ENCODE measurements around the gene LEMD2. TPM values are rescaled to one million over a fixed set of nuclear protein-coding genes. Genes with fewer than 3 reads are reported as not detected.

The LEMD2 gene
- polyA plus RNA-seq, 1 donor, result 74.2 TPM

- no peak for DNase-seq
Observed at GRCh38 chr6:33797626-33798342, 8.9 kb upstream of the LEMD2 start.

DNA sequence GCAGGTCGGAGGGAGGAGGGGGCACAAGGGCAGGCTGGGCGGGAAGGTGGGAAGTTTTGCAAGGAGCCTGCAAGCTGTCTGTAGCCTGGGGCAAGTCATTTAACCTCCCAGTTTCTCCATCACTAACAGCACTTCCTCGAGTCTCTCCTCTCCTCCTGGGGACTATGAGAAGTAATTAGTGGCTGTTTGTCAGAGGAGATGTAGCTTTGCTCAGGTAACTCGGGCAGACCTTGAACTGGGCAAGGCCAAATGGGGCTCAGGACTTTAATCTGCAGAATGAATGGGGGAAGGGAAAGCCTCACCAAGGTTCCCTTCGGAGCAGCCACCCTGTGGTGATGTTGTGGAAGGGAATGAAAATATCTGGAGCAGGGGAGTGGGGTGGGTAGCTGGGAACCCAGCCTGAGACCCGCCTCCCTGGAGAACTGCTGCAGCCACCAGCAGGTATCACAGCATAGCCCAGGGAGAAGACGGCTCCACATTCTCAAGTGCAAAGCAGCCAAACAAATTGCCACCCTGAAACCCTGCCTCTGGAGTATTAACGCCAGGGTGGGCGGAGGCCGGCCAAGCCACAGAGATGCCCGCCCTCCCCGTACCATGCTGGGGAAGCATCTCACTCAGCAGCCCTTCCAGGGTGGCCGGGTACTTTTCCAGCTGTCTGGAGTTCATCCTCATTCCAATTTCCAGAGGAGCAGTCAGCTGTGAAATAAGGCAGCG, 6.1 kb upstream of the LEMD2 start:
- no peak for DNase-seq

DNA sequence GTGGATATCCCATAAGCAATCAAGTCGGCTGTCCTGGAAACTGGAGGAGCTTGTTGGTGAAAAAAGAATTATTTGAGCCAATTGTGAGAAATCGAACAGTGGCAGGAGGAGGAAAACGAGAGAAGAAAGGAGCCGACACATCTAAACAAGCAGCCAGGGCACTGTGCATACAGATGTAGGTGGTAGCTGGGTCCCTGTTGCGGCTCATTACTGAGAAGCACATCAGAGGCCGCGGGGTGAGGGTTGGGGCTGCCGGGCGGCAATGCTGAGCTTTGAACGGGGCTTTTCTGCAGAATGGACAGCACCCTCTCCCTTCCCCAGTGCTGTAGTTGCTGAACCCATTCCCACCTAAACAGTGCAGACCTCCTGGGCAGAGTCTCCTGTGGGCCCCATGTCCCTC, 4.1 kb upstream of the LEMD2 start:
- DNase-seq, result no peak

DNA sequence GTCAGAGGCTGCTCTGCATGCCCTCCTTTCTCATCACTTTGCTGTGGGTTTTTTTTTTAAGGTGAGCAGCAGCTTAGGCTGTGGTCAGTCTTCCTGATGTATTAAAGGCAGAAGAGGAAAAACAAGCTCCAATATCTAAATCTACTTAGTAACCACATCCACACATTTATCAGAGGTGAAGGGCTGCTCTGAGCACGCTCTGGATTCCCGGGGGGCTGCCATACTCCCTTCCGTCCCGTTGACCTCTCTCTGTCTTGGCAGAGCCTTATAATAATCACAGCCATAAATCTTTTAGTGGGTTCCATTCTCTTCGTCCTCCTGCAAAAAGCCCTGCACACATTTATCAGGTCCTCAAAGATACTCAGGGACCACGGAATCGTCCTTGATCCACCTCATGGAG, 2.7 kb upstream of the LEMD2 start:
- no peak for DNase-seq

DNA sequence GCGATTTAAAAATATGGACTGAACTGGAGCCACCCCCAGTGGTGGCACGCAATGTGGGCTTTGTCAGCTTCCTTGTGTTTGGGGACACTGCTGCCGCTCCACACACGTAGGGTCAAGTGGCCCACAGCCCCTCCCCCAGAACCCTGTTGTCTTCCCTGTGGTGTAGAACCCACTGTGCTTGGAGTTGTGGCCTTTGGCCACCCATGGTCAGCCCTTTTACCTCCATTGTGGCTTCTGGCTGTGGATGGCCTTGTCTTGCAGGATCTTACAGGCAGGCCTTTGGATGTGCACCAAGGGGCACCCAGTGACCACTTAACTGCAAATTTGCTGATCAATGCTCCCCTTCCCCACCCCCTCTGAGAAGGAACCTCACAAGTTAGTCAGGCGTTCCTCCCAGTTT, 2.0 kb upstream of the LEMD2 start:
- no peak for DNase-seq

DNA sequence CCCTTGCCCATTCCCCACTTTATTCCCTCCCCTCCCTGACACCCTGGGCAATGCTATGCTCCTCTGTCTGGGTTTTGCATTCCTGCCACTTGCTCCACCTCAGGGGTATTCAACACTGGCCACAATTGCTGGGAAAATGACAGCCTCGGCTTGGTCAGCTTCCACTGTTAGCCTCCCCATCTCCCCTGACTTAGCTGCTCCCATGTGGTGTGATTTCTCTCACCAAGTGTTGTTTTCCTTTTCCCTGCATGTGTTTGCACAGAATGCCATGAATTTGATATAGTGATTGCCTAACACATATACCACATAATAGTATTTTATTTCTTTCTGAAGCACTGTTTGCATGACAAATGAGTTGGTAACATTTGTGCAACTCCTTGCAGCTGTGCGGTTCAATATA, 1.4 kb upstream of the LEMD2 start:
- DNase-seq, result no peak

GRCh38 chr6:33789550-33789895, 593 bp upstream of the LEMD2 start:
- DNase-seq, result no peak

GRCh38 chr6:33787954-33788693, 806 bp downstream of the LEMD2 start:
- DNase-seq, result peak; percentile 63

GRCh38 chr6:33787346-33787953, 1.5 kb downstream of the LEMD2 start:
- no peak for DNase-seq

DNA sequence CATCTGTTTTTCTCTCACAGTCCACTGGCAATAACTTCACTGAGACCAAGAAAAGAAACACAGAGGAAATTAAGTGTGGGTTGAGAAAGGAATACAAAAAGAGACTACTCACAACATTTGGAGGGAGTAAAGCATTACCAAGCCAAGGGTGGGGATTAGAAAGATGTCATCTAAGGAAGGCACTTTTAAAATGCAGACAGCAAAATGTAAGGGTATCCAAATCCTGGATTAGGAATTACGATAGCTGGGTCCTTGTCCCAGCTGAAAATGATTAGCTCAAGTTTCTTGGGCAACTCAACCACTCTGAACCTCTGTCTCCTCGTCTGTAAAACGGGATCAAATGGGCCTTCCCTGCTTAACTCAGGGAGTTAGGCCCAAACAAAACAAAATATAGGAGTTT, 2.2 kb downstream of the LEMD2 start:
- no peak for DNase-seq

DNA sequence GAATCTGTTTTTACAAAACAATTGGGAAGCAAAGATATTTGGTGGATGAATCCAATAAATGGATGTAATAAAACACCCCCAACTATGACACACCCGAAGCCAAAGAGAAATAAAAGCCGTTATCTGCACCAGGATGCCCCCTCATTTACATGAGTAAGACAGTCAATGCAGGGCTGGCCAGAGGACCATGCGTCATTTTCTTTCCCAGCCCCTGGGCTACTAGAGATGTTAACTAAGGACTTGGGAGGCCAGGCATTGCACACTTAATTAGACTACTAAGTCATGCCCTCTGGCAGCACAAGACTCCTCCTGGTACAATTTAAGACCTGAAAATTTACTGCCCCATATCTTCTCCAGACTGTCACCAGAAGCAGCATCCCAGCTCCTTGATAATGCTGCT, 3.2 kb downstream of the LEMD2 start:
- DNase-seq, result no peak

DNA sequence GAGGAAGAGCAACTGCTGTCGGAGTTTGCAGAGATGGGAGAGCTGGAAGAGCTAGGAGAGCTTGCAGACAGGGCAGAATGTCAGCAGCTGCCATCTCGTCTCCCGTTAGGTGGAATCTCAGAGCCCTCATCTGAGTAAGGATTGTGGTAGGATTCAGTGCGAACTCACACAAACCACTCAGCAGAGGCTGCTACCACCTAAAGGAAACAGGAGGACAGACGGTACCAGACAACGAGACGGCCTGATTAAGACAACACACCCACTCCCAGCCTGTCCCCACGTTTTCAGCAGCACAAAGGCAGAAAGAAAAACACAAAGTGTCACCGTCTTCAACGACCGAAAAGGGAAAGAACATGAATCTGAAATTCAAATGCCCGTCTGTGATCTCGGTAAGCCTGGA, 4.1 kb downstream of the LEMD2 start:
- no peak for DNase-seq

DNA sequence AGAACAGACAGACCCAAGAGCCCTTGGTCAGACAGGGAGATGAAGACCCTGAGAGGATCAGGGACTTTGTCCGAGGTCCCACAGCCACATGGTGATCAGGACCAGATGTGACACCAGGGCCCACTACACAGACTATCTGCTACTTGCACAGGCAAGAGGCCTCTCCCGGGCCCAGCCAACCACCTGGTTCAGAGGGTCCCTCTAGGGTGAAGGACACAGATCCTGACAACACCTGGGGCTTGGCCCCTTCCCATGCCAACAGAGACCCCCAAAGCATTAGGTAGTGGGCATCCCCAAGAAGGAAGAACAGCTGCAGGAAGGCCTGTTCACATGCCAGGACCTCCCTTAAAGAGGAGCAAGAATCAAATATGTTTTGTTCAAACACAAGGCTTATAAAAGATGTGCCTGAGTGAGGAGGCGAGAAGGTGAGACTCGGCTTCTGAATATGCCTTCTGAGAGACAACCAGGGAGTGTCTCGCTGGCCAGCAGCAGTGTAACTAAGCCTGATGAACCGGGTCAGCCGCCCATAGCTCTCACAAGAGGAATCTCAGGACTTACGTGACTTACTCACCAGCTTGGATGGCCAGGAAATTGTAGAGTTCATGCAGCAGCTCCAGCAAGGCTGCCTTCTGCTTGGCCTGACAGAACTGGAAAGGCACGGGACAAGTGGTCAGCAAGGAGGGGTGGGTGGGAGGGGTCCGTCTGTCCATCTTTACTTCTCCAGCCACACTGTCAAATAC, 5.0 kb downstream of the LEMD2 start:
- no peak for DNase-seq

- DNase-seq, result no peak
Observed at GRCh38 chr6:33782561-33782960, 6.4 kb downstream of the LEMD2 start.

GRCh38 chr6:33781131-33781975, 7.6 kb downstream of the LEMD2 start:
- no peak for DNase-seq

DNA sequence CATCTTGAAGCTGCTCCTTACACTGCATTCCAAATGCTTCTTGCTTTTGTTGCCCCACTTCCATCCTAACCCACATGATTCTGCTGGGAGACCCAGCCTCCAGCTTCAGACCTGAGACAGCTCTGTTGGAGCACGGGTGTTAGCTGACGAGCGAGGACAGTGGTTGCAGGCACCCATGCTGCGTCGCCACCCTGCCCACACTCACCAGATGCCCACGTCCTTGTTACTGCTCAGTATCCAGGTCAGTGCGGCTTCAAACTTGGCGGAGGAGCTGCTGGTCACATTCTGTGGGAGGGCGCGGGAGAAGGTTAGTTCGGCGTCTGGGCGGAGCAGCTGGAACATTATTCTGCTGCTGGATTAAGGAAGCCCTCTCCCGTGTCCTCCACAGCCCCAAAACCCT, 9.0 kb downstream of the LEMD2 start:
- DNase-seq, result no peak

DNA sequence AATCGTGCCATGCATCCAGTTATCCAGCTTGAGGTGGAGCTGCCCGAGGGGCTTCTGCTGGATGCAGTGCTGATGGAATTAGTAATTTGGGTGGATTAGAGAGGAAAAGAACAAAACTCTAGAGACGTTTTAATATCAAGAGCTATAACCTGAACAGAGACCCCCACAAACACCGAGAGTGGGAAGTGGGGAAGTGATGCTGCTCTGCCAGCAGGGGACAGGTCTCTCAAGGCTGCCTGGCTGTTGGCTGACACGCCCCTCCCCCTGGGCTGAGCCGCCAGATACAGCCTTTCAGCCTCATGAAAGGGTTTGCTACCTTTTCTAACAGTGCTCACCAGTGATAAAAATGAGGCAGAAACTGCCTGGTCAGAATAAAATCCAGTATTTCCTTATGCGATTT, 9.6 kb downstream of the LEMD2 start:
- no peak for DNase-seq

- no peak for DNase-seq
Observed at GRCh38 chr6:33778444-33779121, 10.3 kb downstream of the LEMD2 start.

GRCh38 chr6:33777398-33778388, 11.2 kb downstream of the LEMD2 start:
- no peak for DNase-seq

Measured in left kidney (tissue), 2 donors.